SU-DHL-6 (cell line): ENCODE measurements around the gene MYO1G.
"Not testable (repeated sequence)": the region's sequence is repeated elsewhere in the genome, so short reads cannot be mapped to it uniquely, and the experiment has no call there.

Experiments used
- H2AFZ ChIP-seq: fragments of 200-600 bp; sonication (generic); 2 replicates; pipeline ENCODE4 v1.6.1; 2014; ENCODE audit warnings: low read depth, mild to moderate bottlenecking, moderate library complexity, mixed read lengths, antibody characterized with exemption, low read length; ENCODE audit not compliant: severe bottlenecking
- H3F3A ChIP-seq: fragments of 200-600 bp; shearing (Covaris generic); 2 replicates; pipeline ENCODE4 v1.6.0; 2016; ENCODE audit warnings: antibody characterized with exemption, mild to moderate bottlenecking; ENCODE audit not compliant: insufficient read depth
- H3K27ac ChIP-seq: fragments of 200-600 bp; sonication (generic); 2 replicates; pipeline ENCODE4 v1.5.1; 2016; ENCODE audit warnings: low read depth, mild to moderate bottlenecking, low read length, moderate library complexity, mixed read lengths
- H3K27me3 ChIP-seq: fragments of 200-600 bp; sonication (generic), shearing (Covaris generic); 2 replicates; pipeline ENCODE4 v1.6.0; 2014; ENCODE audit warnings: mild to moderate bottlenecking, low read length
- H3K36me3 ChIP-seq: fragments of 200-600 bp; sonication (generic); 2 replicates; pipeline ENCODE4 v1.6.1; 2014; ENCODE audit warnings: mild to moderate bottlenecking, low read length, mixed read lengths
- H3K4me2 ChIP-seq: fragments of 300-600, 200-600 bp; shearing (Covaris generic), sonication (generic); 2 replicates; pipeline ENCODE4 v1.6.0; 2014; ENCODE audit warnings: low read length, low read depth, mild to moderate bottlenecking; ENCODE audit not compliant: poor library complexity, severe bottlenecking
- H3K4me3 ChIP-seq: fragments of 200-600 bp; sonication (generic); 2 replicates; pipeline ENCODE4 v1.5.1; 2014; ENCODE audit warnings: antibody characterized with exemption, low read length, mild to moderate bottlenecking, mixed read lengths; ENCODE audit not compliant: insufficient read depth, poor library complexity, severe bottlenecking
- H3K79me2 ChIP-seq: fragments of 200-600 bp; sonication (generic); 2 replicates; pipeline ENCODE4 v1.6.1; 2014; ENCODE audit warnings: mild to moderate bottlenecking, low read length, moderate library complexity; ENCODE audit not compliant: insufficient read depth
- H3K9ac ChIP-seq: fragments of 200-600 bp; sonication (generic); 2 replicates; pipeline ENCODE4 v1.7.0; 2014; ENCODE audit warnings: mild to moderate bottlenecking, low read length
- H3K9me2 ChIP-seq: fragments of 200-600 bp; sonication (generic); replicated peaks from 2 replicates; pipeline ENCODE4 v1.6.1; 2014; ENCODE audit warnings: low read length; ENCODE audit not compliant: insufficient read depth
- H3K9me3 ChIP-seq: fragments of 200-600 bp; sonication (generic); 2 replicates; pipeline ENCODE4 v1.6.1; 2014; ENCODE audit warnings: low read length, mixed read lengths; ENCODE audit not compliant: insufficient read depth
- H4K20me1 ChIP-seq: fragments of 200-600 bp; sonication (generic); 2 replicates; pipeline ENCODE4 v1.6.1; 2014; ENCODE audit warnings: low read depth, mild to moderate bottlenecking, antibody characterized with exemption, low read length, moderate library complexity, mixed read lengths
- CTCF ChIP-seq: fragments of 200-600 bp; sonication (generic); IDR thresholded peaks from one replicate; pipeline ENCODE4 v1.5.1; 2017; ENCODE audit warnings: antibody characterized with exemption, mild to moderate bottlenecking, low read length, moderate library complexity; ENCODE audit not compliant: insufficient read depth, poor library complexity, severe bottlenecking
- EZH2phosphoT487 ChIP-seq: fragments of 200-600 bp; sonication (generic), shearing (Covaris generic); conservative IDR thresholded peaks from 2 replicates; pipeline ENCODE4 v1.6.1; 2018; ENCODE audit warnings: mild to moderate bottlenecking, antibody characterized with exemption, low read length, moderate library complexity, mixed read lengths

MYO1G gene

GRCh38 chr7:44936322-44936721 lies 42.5 kb downstream of the MYO1G start:
- Histone ChIP-seq H2AFZ (no peak overlapping the region), H3K36me3 (no peaks in the 10 kb centered on the region), H3K27ac (no peak overlapping the region), H3K79me2 (no peaks in the 10 kb centered on the region), H3K9me2 (no peaks in the 10 kb centered on the region), H3K4me3 (no peak overlapping the region), H3K9me3 (no peaks in the 10 kb centered on the region), H3F3A (no peaks in the 10 kb centered on the region), H3K27me3 (no peaks in the 10 kb centered on the region), H3K4me2 (no peak overlapping the region), H4K20me1 (no peaks in the 10 kb centered on the region), H3K9ac (no peak overlapping the region)
- TF ChIP-seq CTCF (no peak), EZH2phosphoT487 (no peak)

- no peak overlapping the region for H3K4me3 ChIP-seq
- no peaks in the 10 kb centered on the region for H3F3A ChIP-seq
- no peaks in the 10 kb centered on the region for H3K9me3 ChIP-seq
- no peaks in the 10 kb centered on the region for H3K36me3 ChIP-seq
- H3K79me2 ChIP-seq = no peaks in the 10 kb centered on the region
- H4K20me1 ChIP-seq = no peaks in the 10 kb centered on the region
- H3K27me3 ChIP-seq = no peaks in the 10 kb centered on the region
- no peak overlapping the region for H2AFZ ChIP-seq
- TF ChIP-seq CTCF (no peak), EZH2phosphoT487 (no peak)
- H3K4me2 ChIP-seq = no peak overlapping the region
- H3K9ac ChIP-seq = no peak overlapping the region
- H3K9me2 ChIP-seq = no peaks in the 10 kb centered on the region
- H3K27ac ChIP-seq = no peak overlapping the region
Measured at GRCh38 chr7:44935583-44935982, 43.2 kb downstream of the MYO1G start.

GRCh38 chr7:44935016-44935415 lies 43.8 kb downstream of the MYO1G start:
- no peak overlapping the region for H3K9ac ChIP-seq
- H3K79me2 ChIP-seq = no peaks in the 10 kb centered on the region
- H3K4me3 ChIP-seq = no peak overlapping the region
- H3K4me2 ChIP-seq = no peak overlapping the region
- no peaks in the 10 kb centered on the region for H4K20me1 ChIP-seq
- H3K9me3 ChIP-seq = no peaks in the 10 kb centered on the region
- no peak overlapping the region for H3K27ac ChIP-seq
- H3F3A ChIP-seq = no peaks in the 10 kb centered on the region
- no peaks in the 10 kb centered on the region for H3K9me2 ChIP-seq
- H2AFZ ChIP-seq = no peak overlapping the region
- TF ChIP-seq CTCF = no peak
- no peak for TF ChIP-seq EZH2phosphoT487
- H3K36me3 ChIP-seq = no peaks in the 10 kb centered on the region
- H3K27me3 ChIP-seq = no peaks in the 10 kb centered on the region

- not testable (repeated sequence) for H3K36me3 ChIP-seq, H3K9me2 ChIP-seq, H3K27ac ChIP-seq, H4K20me1 ChIP-seq, H3K9ac ChIP-seq, H2AFZ ChIP-seq, H3K4me3 ChIP-seq, H3K4me2 ChIP-seq, H3K27me3 ChIP-seq, H3K79me2 ChIP-seq, H3F3A ChIP-seq, H3K9me3 ChIP-seq
Measured at GRCh38 chr7:44934510-44934909, 44.3 kb downstream of the MYO1G start.
